Smooth muscle cell (in vitro differentiated cells): ENCODE measurements around the gene GPR150. TPM values are rescaled to one million over a fixed set of nuclear protein-coding genes. Genes with fewer than 3 reads are reported as not detected.

Experiments used
- DNase-seq: peaks from one replicate; lab custom pipeline; 2025; ENCODE audit not compliant: unreplicated experiment; lab: John Stamatoyannopoulos, UW
- H2AFZ ChIP-seq: fragments of 200-600 bp; sonication (generic); 2 replicates; pipeline ENCODE4 v1.6.0; 2016; ENCODE audit warnings: antibody characterized with exemption, low read depth, mild to moderate bottlenecking
- H3F3A ChIP-seq: fragments of 200-600 bp; sonication (generic); 2 replicates; pipeline ENCODE4 v1.6.0; 2017; ENCODE audit warnings: antibody characterized with exemption, low read depth
- H3K27ac ChIP-seq: fragments of 200-600 bp; sonication (generic); 2 replicates; pipeline ENCODE4 v1.5.1; 2016; ENCODE audit warnings: low read depth, mild to moderate bottlenecking
- H3K27me3 ChIP-seq: fragments of 200-600 bp; sonication (generic); 2 replicates; pipeline ENCODE4 v1.6.1; 2016; ENCODE audit warnings: low read depth, mild to moderate bottlenecking
- H3K36me3 ChIP-seq: fragments of 200-600 bp; sonication (generic); 2 replicates; pipeline ENCODE4 v1.5.1; 2016; ENCODE audit warnings: low read depth
- H3K4me1 ChIP-seq: fragments of 200-600 bp; sonication (generic); 2 replicates; pipeline ENCODE4 v1.5.1; 2016; ENCODE audit warnings: low read depth
- H3K4me2 ChIP-seq: fragments of 200-600 bp; sonication (generic); 2 replicates; pipeline ENCODE4 v1.6.0; 2016; ENCODE audit warnings: mild to moderate bottlenecking
- H3K4me3 ChIP-seq: fragments of 200-600 bp; sonication (generic); 2 replicates; pipeline ENCODE4 v1.5.1; 2016; ENCODE audit warnings: mild to moderate bottlenecking
- H3K79me2 ChIP-seq: fragments of 200-600 bp; sonication (generic); 2 replicates; pipeline ENCODE4 v1.6.0; 2016; ENCODE audit warnings: low read depth, mild to moderate bottlenecking
- H3K9ac ChIP-seq: fragments of 200-600 bp; sonication (generic); 2 replicates; pipeline ENCODE4 v1.6.0; 2016; ENCODE audit warnings: low read depth
- H3K9me3 ChIP-seq: fragments of 200-600 bp; sonication (generic); replicated peaks from 2 replicates; pipeline ENCODE4 v1.5.1; 2016; ENCODE audit warnings: low read depth
- H4K20me1 ChIP-seq: fragments of 200-600 bp; sonication (generic); 2 replicates; pipeline ENCODE4 v1.6.0; 2016; ENCODE audit warnings: low read depth
- CTCF ChIP-seq: fragments of 200-600 bp; sonication (generic); IDR thresholded peaks from 2 replicates; pipeline ENCODE4 v1.5.1; 2017; ENCODE audit warnings: borderline replicate concordance, mild to moderate bottlenecking, antibody characterized with exemption; ENCODE audit not compliant: insufficient read depth, poor library complexity, severe bottlenecking
- WGBS: methylation state at CpG from one replicate; pipeline ENCODE4 v1.1.7; 2016; ENCODE audit warnings: low lambda C conversion rate; 5-methylcytosine and 5-hydroxymethylcytosine counted together
- polyA plus RNA-seq: library from polyadenylated mRNA; unstranded; fragments of >200 nt; fragmentation: Nextera tagmentation; extraction: Ambion mirVana; gene quantifications from 2 replicates; pipeline ENCODE4 v1.2.1, GENCODE V29; 2016
- total RNA-seq: library from RNA; depleted of rRNA; stranded (reverse); fragments of >200 nt; gene quantifications from 2 replicates; pipeline ENCODE4 v1.2.3, GENCODE V29; 2014

GPR150 gene
- total and polyA plus RNA-seq, 2 experiments from 2014 or later = 0.04 to 0.13 TPM

GRCh38 chr5:95660060-95660459 lies 40.2 kb downstream of the GPR150 start:
- no peaks in the 10 kb centered on the region for H3K79me2 ChIP-seq
- 81% methylated on average over 2 of the region's 2 CpGs for WGBS
- no peak for DNase-seq
- no peak overlapping the region for H3K27ac ChIP-seq
- H3K9me3 ChIP-seq = no peaks in the 10 kb centered on the region
- no peak overlapping the region for H3K4me2 ChIP-seq
- H3K4me1 ChIP-seq = peaks cover 4% of the 10 kb centered on the region
- H3K27me3 ChIP-seq = no peaks in the 10 kb centered on the region
- H3K4me3 ChIP-seq = no peak overlapping the region
- no peak overlapping the region for H2AFZ ChIP-seq
- TF ChIP-seq CTCF = no peak
- H4K20me1 ChIP-seq = no peaks in the 10 kb centered on the region
- no peaks in the 10 kb centered on the region for H3F3A ChIP-seq
- H3K9ac ChIP-seq = no peak overlapping the region
- H3K36me3 ChIP-seq = no peaks in the 10 kb centered on the region

- no peaks in the 10 kb centered on the region for H3K27me3 ChIP-seq
- no peak overlapping the region for H3K4me2 ChIP-seq
- H3F3A ChIP-seq = no peaks in the 10 kb centered on the region
- H4K20me1 ChIP-seq = no peaks in the 10 kb centered on the region
- H3K4me3 ChIP-seq = no peak overlapping the region
- peaks cover 4% of the 10 kb centered on the region for H3K4me1 ChIP-seq
- DNase-seq = no peak
- no peaks in the 10 kb centered on the region for H3K9me3 ChIP-seq
- TF ChIP-seq CTCF = no peak
- no peaks in the 10 kb centered on the region for H3K79me2 ChIP-seq
- no peak overlapping the region for H3K9ac ChIP-seq
- no peaks in the 10 kb centered on the region for H3K36me3 ChIP-seq
- H2AFZ ChIP-seq = no peak overlapping the region
- H3K27ac ChIP-seq = no peak overlapping the region
These were observed 43.1 kb downstream of the GPR150 start for GRCh38 chr5:95662946-95663345.

GRCh38 chr5:95664204-95664786 lies 44.4 kb downstream of the GPR150 start:
- peak overlapping the region; percentile 68 for H3K4me2 ChIP-seq
- no peak for DNase-seq
- H3K79me2 ChIP-seq = no peaks in the 10 kb centered on the region
- no peaks in the 10 kb centered on the region for H3F3A ChIP-seq
- H3K9ac ChIP-seq = no peak overlapping the region
- no peaks in the 10 kb centered on the region for H4K20me1 ChIP-seq
- WGBS = 18% methylated on average over 3 of the region's 3 CpGs
- no peaks in the 10 kb centered on the region for H3K9me3 ChIP-seq
- no peaks in the 10 kb centered on the region for H3K36me3 ChIP-seq
- peak overlapping the region; percentile 32 for H3K27ac ChIP-seq
- H3K4me1 ChIP-seq = peaks cover 15% of the 10 kb centered on the region
- peak; percentile 82 for TF ChIP-seq CTCF
- peak overlapping the region; percentile 76 for H2AFZ ChIP-seq
- no peaks in the 10 kb centered on the region for H3K27me3 ChIP-seq
- no peak overlapping the region for H3K4me3 ChIP-seq

- no peak overlapping the region for H3K4me3 ChIP-seq
- no peaks in the 10 kb centered on the region for H4K20me1 ChIP-seq
- no peaks in the 10 kb centered on the region for H3K9me3 ChIP-seq
- H3K4me2 ChIP-seq = no peak overlapping the region
- no peak overlapping the region for H3K27ac ChIP-seq
- no peak overlapping the region for H3K9ac ChIP-seq
- H3K4me1 ChIP-seq = peaks cover 17% of the 10 kb centered on the region
- no peaks in the 10 kb centered on the region for H3K27me3 ChIP-seq
- no peaks in the 10 kb centered on the region for H3K36me3 ChIP-seq
- H3K79me2 ChIP-seq = no peaks in the 10 kb centered on the region
- DNase-seq = no peak
- 86% methylated on average over 4 of the region's 4 CpGs for WGBS
- TF ChIP-seq CTCF = no peak
- H2AFZ ChIP-seq = no peak overlapping the region
- peaks cover 10% of the 10 kb centered on the region for H3F3A ChIP-seq
These were observed 47.3 kb downstream of the GPR150 start for GRCh38 chr5:95667061-95667618.
